ENCODE data around the gene MINDY4.

GRCh38 chr7:30826181-30826580, 55.0 kb downstream of the MINDY4 start:
- no peak for TF ChIP-seq CTCF (conservative IDR thresholded peaks at IDR 0.05; ENCODE audit: low read depth, low read length)
- TF ChIP-seq POLR2A (IDR thresholded peaks at IDR 0.05; ENCODE audit: low read depth, low read length): no peak
- TF ChIP-seq SMC3 (IDR thresholded peaks at IDR 0.05; ENCODE audit: low read depth, low read length): no peak
- TF ChIP-seq MAZ (IDR thresholded peaks at IDR 0.05; ENCODE audit: borderline replicate concordance, low read depth, low read length): no peak
- no peak for TF ChIP-seq RFX5 (IDR thresholded peaks at IDR 0.05; ENCODE audit: low read depth, low read length)
- no peak for TF ChIP-seq USF2 (IDR thresholded peaks at IDR 0.05; ENCODE audit: low read depth, low read length)

All from IMR-90 (cell line).